ENCODE data around the gene NFYB. TPM values are rescaled to one million over a fixed set of nuclear protein-coding genes. Genes with fewer than 3 reads are reported as not detected.
"Not testable (repeated sequence)": the region's sequence is repeated elsewhere in the genome, so short reads cannot be mapped to it uniquely, and the experiment has no call there.

Gene NFYB
- total and polyA plus RNA-seq, 2 experiments from 2014 or later = 20.4 to 27.5 TPM

DNA sequence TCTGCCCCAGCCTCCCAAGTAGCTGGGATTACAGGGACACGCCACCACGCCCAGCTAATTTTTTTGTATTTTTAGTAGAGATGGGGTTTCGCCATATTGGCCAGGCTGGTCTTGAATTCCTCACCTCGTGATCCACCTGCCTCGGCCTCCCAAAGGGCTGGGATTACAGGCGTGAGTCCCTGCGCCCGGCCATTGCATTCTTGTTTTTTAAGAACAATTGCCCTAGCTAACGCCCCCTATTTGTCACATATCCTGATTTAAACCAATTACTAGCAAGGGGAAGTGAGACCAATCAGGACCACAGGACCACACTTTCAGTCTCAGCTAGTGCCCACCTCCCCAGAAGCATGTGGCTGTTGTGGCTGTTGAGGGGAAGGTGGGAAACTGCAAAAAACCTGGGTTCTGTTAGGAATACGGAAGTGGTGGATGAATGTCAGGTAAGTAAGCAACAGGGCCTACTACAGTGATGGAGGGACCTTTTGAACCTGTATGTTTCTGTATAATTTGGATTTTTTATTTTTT lies 37.8 kb upstream of the NFYB start:
- Histone ChIP-seq H3K79me2 (no peaks in the 10 kb centered on the region), H3K4me1 (ENCODE audit: insufficient read depth) (peaks cover 13% of the 10 kb centered on the region), H3K9me2 (replicated peaks; ENCODE audit: insufficient read depth) (no peaks in the 10 kb centered on the region), H3K27ac (no peak overlapping the region), H4K20me1 (ENCODE audit: insufficient read depth, poor library complexity, severe bottlenecking) (no peaks in the 10 kb centered on the region), H3K27me3 (no peaks in the 10 kb centered on the region), H3K4me3 (no peak overlapping the region), H3K4me2 (no peak overlapping the region), H3K36me3 (replicated peaks; ENCODE audit: insufficient read depth, low read depth) (no peaks in the 10 kb centered on the region), H3K9me3 (ENCODE audit: low read depth) (no peaks in the 10 kb centered on the region), H2AFZ (no peak overlapping the region)
- WGBS (ENCODE audit: low lambda C conversion rate, missing lambda C conversion rate) = 86% methylated on average over 10 of the region's 10 CpGs
- no peak for DNase-seq (ENCODE audit: low spot score)
- TF ChIP-seq, protein P1, sequence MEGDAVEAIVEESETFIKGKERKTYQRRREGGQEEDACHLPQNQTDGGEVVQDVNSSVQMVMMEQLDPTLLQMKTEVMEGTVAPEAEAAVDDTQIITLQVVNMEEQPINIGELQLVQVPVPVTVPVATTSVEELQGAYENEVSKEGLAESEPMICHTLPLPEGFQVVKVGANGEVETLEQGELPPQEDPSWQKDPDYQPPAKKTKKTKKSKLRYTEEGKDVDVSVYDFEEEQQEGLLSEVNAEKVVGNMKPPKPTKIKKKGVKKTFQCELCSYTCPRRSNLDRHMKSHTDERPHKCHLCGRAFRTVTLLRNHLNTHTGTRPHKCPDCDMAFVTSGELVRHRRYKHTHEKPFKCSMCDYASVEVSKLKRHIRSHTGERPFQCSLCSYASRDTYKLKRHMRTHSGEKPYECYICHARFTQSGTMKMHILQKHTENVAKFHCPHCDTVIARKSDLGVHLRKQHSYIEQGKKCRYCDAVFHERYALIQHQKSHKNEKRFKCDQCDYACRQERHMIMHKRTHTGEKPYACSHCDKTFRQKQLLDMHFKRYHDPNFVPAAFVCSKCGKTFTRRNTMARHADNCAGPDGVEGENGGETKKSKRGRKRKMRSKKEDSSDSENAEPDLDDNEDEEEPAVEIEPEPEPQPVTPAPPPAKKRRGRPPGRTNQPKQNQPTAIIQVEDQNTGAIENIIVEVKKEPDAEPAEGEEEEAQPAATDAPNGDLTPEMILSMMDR (IDR thresholded peaks at IDR 0.05; ENCODE audit: poor library complexity) = no peak
- no peak for TF ChIP-seq EZH2phosphoT487 (IDR thresholded peaks at IDR 0.05; ENCODE audit: low read depth, severe bottlenecking, unreplicated experiment)
- no peak for TF ChIP-seq EZH2 (IDR thresholded peaks at IDR 0.05; ENCODE audit: borderline replicate concordance)

DNA sequence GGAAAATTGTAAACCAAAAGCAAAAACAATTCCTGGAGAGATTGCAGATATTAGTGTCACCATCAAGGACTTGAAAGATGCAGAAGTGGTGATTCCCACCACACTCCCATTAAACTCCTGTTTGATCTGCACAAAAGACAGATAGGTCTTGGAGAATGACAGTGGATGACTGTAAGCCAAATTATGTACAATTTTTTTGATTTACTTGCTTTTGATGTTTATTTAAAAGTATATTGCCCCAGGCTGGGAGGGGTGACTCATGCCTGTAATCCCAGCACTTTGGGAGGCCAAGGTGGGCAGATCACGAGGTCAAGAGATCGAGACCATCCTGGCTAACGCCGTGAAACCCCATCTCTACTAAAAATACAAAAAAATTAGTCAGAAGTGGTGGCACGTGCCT lies 35.8 kb upstream of the NFYB start:
- H4K20me1 ChIP-seq (ENCODE audit: insufficient read depth, poor library complexity, severe bottlenecking); H3K9me2 ChIP-seq (replicated peaks; ENCODE audit: insufficient read depth); H3K4me3 ChIP-seq; H3K36me3 ChIP-seq (replicated peaks; ENCODE audit: insufficient read depth, low read depth); H3K4me2 ChIP-seq; H3K27ac ChIP-seq; H3K9me3 ChIP-seq (ENCODE audit: low read depth); DNase-seq (ENCODE audit: low spot score); H2AFZ ChIP-seq; H3K79me2 ChIP-seq; H3K27me3 ChIP-seq: not testable (repeated sequence)
- H3K4me1 ChIP-seq (ENCODE audit: insufficient read depth) = peaks cover 13% of the 10 kb centered on the region
- 93% methylated on average over 5 of the region's 5 CpGs for WGBS (ENCODE audit: low lambda C conversion rate, missing lambda C conversion rate)

DNA sequence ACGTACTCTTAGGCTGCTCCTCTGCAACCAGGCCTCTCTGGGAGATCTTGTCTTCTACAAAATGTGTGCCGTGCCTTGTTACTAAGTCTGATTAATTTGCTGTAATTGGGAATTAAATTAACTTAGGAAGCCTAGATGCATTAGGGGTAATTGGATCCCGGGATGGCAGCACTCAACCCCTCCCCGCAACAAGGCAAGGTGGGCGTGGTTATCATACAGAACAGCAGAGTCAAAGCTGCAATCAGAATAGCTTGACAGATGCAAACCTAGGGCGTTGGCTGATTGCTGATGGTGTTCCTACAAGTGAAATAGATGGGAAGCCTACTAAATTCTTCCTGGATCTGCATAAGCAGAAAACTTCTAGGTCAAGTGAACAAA lies 34.5 kb upstream of the NFYB start:
- H3K79me2 ChIP-seq = no peaks in the 10 kb centered on the region
- 97% methylated on average over 6 of the region's 6 CpGs for WGBS (ENCODE audit: low lambda C conversion rate, missing lambda C conversion rate)
- no peak overlapping the region for H2AFZ ChIP-seq
- H3K4me3 ChIP-seq = no peak overlapping the region
- H3K9me2 ChIP-seq (replicated peaks; ENCODE audit: insufficient read depth) = no peaks in the 10 kb centered on the region
- no peaks in the 10 kb centered on the region for H3K27me3 ChIP-seq
- no peaks in the 10 kb centered on the region for H3K9me3 ChIP-seq (ENCODE audit: low read depth)
- no peak overlapping the region for H3K27ac ChIP-seq
- no peak for DNase-seq (ENCODE audit: low spot score)
- no peak overlapping the region for H3K4me2 ChIP-seq
- no peaks in the 10 kb centered on the region for H4K20me1 ChIP-seq (ENCODE audit: insufficient read depth, poor library complexity, severe bottlenecking)
- no peaks in the 10 kb centered on the region for H3K36me3 ChIP-seq (replicated peaks; ENCODE audit: insufficient read depth, low read depth)
- TF ChIP-seq EZH2 (IDR thresholded peaks at IDR 0.05; ENCODE audit: borderline replicate concordance) (no peak), EZH2phosphoT487 (IDR thresholded peaks at IDR 0.05; ENCODE audit: low read depth, severe bottlenecking, unreplicated experiment) (no peak)
- TF ChIP-seq, protein P1 (IDR thresholded peaks at IDR 0.05; ENCODE audit: poor library complexity) = no peak
- H3K4me1 ChIP-seq (ENCODE audit: insufficient read depth) = peaks cover 4% of the 10 kb centered on the region

DNA sequence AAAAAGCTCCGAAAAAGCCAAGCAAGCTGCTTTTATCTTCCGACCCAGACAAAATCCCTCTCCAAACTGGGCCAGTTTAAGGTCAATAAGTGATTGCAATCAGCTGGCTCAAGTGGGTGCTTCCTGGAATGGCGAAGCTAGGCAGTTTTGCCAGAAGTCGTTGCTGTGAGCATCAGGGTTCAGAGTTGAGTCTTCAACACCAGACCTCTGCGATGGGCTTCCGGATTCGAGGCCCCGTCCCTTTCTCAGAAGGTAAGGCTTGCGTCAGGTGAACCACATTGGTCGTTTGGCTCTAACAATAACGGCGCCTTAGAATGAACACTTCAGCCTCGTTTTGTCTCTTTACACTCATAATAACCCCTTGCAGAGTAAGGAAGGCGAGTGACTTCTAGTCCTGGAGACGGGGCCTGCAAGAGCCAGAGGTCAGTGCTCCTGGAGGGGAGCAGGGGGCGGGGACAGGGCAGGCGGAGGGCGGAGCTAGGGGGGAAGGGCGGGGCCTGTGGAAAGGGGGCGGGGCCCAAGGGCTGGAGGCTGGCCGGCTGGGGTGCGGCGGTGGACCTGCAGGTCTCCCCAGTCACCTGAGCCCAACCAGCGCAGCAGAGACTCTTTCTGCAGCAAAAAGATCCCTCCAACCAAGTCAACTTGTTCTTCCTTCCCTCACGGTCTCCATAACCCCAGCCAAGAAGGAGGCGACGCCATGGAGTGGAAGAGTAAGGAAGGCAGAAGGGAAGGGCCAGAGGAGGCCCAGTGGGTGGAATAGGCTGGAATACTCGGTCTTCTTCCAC lies 34.0 kb upstream of the NFYB start:
- TF ChIP-seq, protein P1 (IDR thresholded peaks at IDR 0.05; ENCODE audit: poor library complexity) = no peak
- TF ChIP-seq EZH2phosphoT487 (IDR thresholded peaks at IDR 0.05; ENCODE audit: low read depth, severe bottlenecking, unreplicated experiment) (no peak), EZH2 (IDR thresholded peaks at IDR 0.05; ENCODE audit: borderline replicate concordance) (no peak)
- no peaks in the 10 kb centered on the region for H3K9me2 ChIP-seq (replicated peaks; ENCODE audit: insufficient read depth)
- H2AFZ ChIP-seq = no peak overlapping the region
- H3K27ac ChIP-seq = no peak overlapping the region
- H3K4me1 ChIP-seq (ENCODE audit: insufficient read depth) = no peaks in the 10 kb centered on the region
- no peak for DNase-seq (ENCODE audit: low spot score)
- WGBS (ENCODE audit: low lambda C conversion rate, missing lambda C conversion rate) = 91% methylated on average over 21 of the region's 28 CpGs
- H3K27me3 ChIP-seq = no peaks in the 10 kb centered on the region
- H3K36me3 ChIP-seq (replicated peaks; ENCODE audit: insufficient read depth, low read depth) = no peaks in the 10 kb centered on the region
- H3K4me3 ChIP-seq = no peak overlapping the region
- no peaks in the 10 kb centered on the region for H3K79me2 ChIP-seq
- no peaks in the 10 kb centered on the region for H3K9me3 ChIP-seq (ENCODE audit: low read depth)
- H3K4me2 ChIP-seq = no peak overlapping the region
- H4K20me1 ChIP-seq (ENCODE audit: insufficient read depth, poor library complexity, severe bottlenecking) = no peaks in the 10 kb centered on the region
